Embryonic facial prominence (tissue), 1 donor: ENCODE data around the gene SH3PXD2A.
"Not testable (repeated sequence)": the region's sequence is repeated elsewhere in the genome, so short reads cannot be mapped to it uniquely, and the experiment has no call there.

ENCODE experiments used
- DNase-seq: peaks from one replicate; pipeline ENCODE4 v3.0.0-alpha.2; 2016; ENCODE audit errors: extremely low spot score

The SH3PXD2A gene

GRCh38 chr10:103666087-103666761 is 189.2 kb downstream of the SH3PXD2A start:
- DNase-seq = no peak

DNA sequence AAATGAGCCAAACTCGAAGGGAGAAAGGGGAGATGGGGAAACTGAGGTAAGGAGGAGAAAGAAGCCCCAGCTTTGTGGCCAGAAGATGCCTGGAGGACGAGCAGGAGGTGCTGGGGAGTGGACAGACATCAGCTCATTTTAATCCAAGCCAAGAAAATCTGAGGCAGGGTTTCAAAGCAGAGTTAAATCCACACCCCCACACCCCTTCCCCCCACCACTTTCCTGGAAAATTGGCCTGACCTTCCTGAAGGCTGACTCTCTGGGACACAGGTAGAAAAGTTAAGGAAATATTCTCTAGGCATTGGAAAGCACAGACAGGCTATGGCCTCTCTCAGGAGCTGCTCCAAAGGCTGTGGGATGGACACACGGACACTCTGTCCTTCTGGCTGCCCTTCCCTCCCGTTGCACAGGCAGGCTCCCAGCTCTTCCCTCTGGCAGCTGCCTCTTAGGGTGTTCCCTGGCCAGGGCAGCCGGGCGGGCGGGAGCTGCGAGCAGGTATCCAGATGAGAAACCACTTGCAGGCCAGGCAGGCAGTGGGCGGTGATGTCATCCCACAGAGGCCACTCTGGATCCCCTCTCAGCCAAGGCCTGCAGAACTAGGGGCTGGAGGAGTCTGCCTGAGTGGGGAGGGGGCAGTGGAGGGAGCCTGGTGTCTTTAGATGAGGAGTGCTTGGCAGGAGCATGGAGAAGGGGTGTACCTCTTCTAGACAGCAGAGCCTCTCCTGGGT is 190.1 kb downstream of the SH3PXD2A start:
- DNase-seq = no peak

GRCh38 chr10:103663802-103664201 is 191.6 kb downstream of the SH3PXD2A start:
- no peak for DNase-seq

GRCh38 chr10:103663236-103663635 is 192.1 kb downstream of the SH3PXD2A start:
- DNase-seq = no peak

GRCh38 chr10:103662704-103663103 is 192.7 kb downstream of the SH3PXD2A start:
- DNase-seq = not testable (repeated sequence)

DNA sequence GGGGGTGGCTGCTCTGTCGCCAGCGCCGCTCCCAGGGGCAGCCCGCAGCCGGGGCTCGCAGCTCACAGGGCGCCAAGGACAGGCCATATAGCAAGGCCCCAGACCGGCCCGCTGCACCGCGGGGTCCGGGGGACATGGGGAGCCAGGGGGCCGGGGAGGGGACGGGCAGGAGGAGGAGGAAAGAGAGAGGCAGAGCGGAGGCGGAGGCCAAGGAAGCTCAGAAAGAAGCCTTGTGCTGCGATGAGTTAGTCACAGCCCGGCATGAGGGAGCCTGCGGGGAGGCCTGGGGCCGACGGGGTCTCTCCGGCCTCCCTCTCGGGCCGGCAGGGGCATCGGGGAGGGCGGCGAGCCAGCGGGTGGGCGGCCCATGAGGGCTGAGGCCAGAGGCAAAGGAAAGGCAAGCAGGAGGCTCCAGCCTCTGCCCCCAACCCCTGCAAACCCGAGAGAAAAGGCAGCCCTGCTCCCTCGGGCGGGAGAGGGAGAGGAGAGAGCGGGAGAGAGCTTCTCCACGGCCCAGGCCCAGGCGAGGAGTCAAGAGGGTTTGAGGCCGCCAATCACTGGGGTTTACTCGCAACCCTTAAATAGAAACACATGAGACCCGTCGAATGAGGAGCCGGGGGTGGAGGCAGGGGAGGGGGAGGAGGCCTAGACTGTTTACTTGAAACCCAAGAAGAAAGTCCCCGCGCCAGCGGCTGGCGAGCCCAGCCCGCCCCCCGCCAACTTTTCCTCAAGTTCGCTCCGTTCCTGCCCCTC is 194.0 kb downstream of the SH3PXD2A start:
- peak; percentile 88 for DNase-seq

GRCh38 chr10:103660364-103661197 is 194.8 kb downstream of the SH3PXD2A start:
- DNase-seq = no peak

GRCh38 chr10:103659674-103660363 is 195.6 kb downstream of the SH3PXD2A start:
- peak; percentile 72 for DNase-seq

- DNase-seq = no peak
Observed at GRCh38 chr10:103658049-103658577, 197.3 kb downstream of the SH3PXD2A start.

GRCh38 chr10:103657061-103657591 is 198.2 kb downstream of the SH3PXD2A start:
- DNase-seq = no peak

DNA sequence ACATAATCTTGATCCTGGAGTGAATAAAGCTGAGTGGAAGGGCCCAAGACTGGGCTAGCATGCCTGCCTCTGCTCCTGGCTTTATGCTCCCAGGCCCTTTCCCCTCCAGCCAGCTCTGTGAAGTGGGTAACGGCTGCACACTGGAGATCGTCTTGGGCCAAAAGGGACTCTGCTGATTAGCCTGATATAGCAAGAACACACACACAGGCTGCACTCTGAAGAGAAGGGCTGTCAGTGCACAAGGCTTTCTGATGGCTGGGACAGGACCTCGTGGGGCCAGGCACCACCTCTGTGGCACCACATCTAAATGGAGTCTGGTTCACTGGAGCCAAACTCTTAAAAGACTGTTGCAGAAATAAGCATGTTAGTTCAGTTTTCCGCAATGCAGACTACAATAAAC is 200.5 kb downstream of the SH3PXD2A start:
- no peak for DNase-seq

- no peak for DNase-seq
Observed at GRCh38 chr10:103653581-103654037, 201.8 kb downstream of the SH3PXD2A start.

DNA sequence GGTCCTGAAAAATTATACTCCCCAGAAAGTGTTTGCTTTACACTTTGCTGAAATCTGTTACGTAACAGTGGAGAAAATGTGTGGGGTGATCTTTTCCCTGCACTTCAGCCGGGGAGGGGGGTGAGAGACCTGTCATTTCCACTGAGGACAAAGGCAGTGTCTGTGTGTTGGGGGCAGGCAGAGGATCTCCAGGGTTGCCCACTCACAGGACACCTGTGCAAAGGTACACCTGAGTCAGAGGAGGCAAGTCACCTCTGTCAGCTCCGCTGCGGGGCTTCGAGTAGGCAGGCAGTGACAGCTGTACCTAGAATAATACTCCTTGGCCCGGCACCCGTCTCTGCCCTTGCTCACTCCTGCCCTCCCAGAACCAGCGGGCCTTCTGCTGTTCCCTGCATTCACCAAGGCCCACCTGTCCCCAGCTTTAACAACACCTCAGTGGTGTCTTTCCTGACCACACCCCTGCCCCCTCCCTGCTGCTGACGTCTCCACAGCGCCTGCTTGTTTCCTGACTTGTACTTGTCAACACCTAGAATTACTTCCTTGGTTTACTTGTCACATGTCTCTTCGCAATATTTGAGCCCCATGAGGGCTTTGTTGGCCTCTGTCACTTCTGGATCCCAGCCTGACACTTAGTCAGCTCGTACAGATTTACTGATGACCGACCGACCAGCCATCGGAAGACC is 202.6 kb downstream of the SH3PXD2A start:
- DNase-seq = no peak

DNA sequence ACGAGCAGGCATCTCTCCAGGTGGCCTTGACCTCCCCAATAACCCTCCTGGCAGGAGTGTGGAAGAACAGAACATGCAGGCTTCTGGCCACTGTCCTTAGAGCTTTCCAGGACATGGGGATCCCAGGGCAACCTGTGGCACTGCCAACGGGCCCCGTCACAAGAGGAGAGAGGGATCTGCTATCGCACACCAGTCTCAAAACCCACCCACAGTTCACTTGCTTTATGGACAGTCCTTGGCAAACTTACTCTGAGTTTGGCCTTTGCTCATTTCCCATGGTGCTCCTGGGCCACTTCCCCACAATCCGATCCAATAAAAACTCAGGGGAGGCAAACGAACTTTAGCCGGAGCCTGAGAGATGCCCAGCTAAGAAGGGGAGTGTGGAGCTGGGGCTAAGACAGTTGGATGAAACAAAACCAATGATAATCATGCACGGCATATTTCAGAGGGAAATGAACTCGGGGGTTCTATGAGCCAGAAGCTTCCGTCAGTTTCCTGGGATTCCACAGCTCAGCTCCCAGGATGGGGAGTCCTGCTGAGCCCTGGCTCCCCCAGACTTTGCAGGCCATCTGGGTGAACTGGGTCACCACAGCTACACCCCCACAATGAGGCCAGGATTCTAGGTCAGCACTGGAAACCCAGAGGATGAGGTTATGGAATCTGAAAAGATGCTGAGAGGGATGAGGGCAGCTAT is 203.4 kb downstream of the SH3PXD2A start:
- DNase-seq = no peak

GRCh38 chr10:103651333-103651732 is 204.0 kb downstream of the SH3PXD2A start:
- DNase-seq = no peak

DNA sequence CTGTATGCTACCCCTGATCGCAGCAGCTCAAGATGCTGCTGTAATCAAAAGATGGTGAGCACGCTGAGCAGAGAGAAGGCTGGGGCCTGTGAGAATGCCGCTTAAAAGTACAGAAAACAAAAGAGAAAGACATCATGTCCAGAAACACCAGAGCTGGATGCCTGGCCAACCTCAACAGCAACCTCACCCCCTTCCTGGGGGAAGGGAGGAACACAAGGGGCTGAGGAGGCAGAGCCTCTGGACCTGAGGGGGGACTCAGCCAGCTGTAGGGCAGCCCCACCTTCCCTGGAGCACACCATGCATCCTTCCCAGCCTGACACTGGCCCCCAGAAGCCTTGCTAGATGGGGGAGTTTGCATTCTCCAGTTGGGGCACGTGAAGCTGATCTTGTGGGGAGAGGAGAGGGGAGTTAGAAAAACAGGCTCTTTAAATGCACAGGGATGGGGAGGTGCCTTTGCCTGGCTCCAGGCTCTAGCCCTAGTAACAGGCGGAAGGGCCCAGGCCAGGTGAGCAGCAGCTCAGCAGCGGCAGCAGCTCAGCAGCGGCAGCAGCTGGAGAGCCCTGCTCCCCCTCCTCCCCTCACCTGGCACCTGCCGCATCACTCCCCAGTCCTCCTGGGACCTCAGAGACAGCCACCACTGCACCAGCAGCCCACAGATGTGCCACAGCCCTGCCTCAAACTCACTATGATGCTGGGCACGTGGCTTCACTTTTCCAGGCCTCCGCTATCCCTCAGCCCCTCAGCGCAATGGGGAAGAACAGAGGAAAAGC is 205.5 kb downstream of the SH3PXD2A start:
- DNase-seq = no peak

DNA sequence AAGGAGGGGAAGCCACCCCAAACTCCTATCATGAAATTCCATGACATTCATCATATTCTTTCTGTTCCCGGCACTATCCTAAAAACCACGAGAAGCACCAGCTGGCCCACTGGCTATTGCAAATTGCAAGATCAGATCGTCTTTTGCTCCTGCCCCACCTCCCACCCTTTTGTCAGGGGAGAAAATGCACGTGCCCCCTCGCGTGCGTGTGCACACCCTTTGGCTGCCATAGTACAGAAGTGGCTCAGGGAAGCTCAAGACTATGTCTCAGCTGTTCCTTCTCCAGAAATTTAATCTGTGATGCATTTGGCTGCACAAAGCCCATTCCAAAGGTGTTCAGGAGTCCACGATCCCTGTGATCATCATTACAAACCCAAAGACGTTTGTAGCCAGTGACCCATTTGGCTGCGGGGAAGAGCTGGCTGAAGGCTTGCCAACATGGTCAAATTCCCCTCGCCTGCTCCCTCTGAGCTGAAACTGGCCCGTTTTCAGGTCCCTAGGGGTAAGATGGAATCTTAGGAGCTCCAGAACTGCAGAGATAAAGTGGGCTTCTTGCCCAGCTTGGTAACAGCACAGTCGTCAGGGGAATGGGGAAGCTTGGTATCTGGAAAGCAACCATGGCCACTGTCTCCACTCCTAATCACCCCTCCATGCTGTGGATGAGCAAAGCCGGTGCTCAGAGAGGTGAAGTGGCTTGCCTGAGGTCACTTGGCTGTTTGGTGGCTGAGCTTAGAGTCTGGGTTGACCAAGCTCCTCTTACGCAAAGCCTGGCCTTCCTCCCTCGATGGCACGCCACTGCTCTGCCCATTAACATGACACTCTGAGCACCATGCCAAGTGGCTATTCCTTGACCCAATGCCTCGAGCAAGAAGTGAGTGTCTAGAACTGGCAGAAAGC is 206.5 kb downstream of the SH3PXD2A start:
- no peak for DNase-seq
